Measurements from ENCODE around the gene SGF29. TPM values are rescaled to one million over a fixed set of nuclear protein-coding genes. Genes with fewer than 3 reads are reported as not detected.
A peak's percentile ranks its signal among the peaks of the same experiment; 100 is the strongest.
"Not testable (repeated sequence)": the region's sequence is repeated elsewhere in the genome, so short reads cannot be mapped to it uniquely, and the experiment has no call there.

SGF29 gene
- total RNA-seq, 4 donors from 2014 or later: 11.0 to 31.3 (median 13.1) TPM

- H3K27me3 ChIP-seq: peaks cover 0 to 5% (median 0%) of the 10 kb centered on the region in 4 donors
- H3K4me1 ChIP-seq: peaks cover 0 to 7% (median 5%) of the 10 kb centered on the region in 3 donors
- intact Hi-C loops (cut with DNase I): no loop called here
- H3K27ac ChIP-seq: peak within 1 kb of the TSS in 1 of 4 donors; percentile 26
- no peak for TF ChIP-seq POLR2A (IDR thresholded peaks at IDR 0.05)
- TF ChIP-seq, protein P1, sequence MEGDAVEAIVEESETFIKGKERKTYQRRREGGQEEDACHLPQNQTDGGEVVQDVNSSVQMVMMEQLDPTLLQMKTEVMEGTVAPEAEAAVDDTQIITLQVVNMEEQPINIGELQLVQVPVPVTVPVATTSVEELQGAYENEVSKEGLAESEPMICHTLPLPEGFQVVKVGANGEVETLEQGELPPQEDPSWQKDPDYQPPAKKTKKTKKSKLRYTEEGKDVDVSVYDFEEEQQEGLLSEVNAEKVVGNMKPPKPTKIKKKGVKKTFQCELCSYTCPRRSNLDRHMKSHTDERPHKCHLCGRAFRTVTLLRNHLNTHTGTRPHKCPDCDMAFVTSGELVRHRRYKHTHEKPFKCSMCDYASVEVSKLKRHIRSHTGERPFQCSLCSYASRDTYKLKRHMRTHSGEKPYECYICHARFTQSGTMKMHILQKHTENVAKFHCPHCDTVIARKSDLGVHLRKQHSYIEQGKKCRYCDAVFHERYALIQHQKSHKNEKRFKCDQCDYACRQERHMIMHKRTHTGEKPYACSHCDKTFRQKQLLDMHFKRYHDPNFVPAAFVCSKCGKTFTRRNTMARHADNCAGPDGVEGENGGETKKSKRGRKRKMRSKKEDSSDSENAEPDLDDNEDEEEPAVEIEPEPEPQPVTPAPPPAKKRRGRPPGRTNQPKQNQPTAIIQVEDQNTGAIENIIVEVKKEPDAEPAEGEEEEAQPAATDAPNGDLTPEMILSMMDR (IDR thresholded peaks at IDR 0.05): no peak
- H3K36me3 ChIP-seq: peaks cover 0 to 10% (median 0%) of the 10 kb centered on the region in 3 donors
- no peak for DNase-seq
- H3K4me3 ChIP-seq: no peak within 1 kb of the TSS
- no peaks in the 10 kb centered on the region for H3K9me3 ChIP-seq
- WGBS, 2 donors: 18 to 25% methylated on average over 9 to 10 of the region's 11 CpGs
Observed at GRCh38 chr16:28596840-28597691, 43.3 kb downstream of the SGF29 start, which contains the start of gene SULT1A2. SULT1A2 (minus strand) TSS chr16:28597050; CDS start chr16:28595930, 1,120 bp downstream.

GRCh38 chr16:28597692-28598261 lies 44.1 kb downstream of the SGF29 start:
- H3K4me1 ChIP-seq: peaks cover 0 to 7% (median 5%) of the 10 kb centered on the region in 3 donors
- H3K9me3 ChIP-seq: no peaks in the 10 kb centered on the region
- H3K27me3 ChIP-seq: peaks cover 0 to 5% (median 0%) of the 10 kb centered on the region in 4 donors
- H3K4me3 ChIP-seq: no peak overlapping the region
- TF ChIP-seq, protein P1 (IDR thresholded peaks at IDR 0.05): no peak
- no peak for TF ChIP-seq POLR2A (IDR thresholded peaks at IDR 0.05)
- intact Hi-C loops (cut with DNase I): no loop called here
- H3K27ac ChIP-seq: no peak overlapping the region
- 61% methylated on average over 4 to 6 of the region's 9 CpGs for WGBS, 2 donors
- no peak for DNase-seq
- peaks cover 0 to 2% (median 0%) of the 10 kb centered on the region in 3 donors for H3K36me3 ChIP-seq

GRCh38 chr16:28599377-28600285 lies 45.9 kb downstream of the SGF29 start:
- H3K27ac ChIP-seq; H3K4me1 ChIP-seq; intact Hi-C loops (cut with DNase I); DNase-seq; H3K36me3 ChIP-seq; H3K9me3 ChIP-seq; H3K27me3 ChIP-seq; H3K4me3 ChIP-seq: not testable (repeated sequence)
- no CpG with 5 or more reads among the region's 17 CpGs for WGBS, 2 donors

DNA sequence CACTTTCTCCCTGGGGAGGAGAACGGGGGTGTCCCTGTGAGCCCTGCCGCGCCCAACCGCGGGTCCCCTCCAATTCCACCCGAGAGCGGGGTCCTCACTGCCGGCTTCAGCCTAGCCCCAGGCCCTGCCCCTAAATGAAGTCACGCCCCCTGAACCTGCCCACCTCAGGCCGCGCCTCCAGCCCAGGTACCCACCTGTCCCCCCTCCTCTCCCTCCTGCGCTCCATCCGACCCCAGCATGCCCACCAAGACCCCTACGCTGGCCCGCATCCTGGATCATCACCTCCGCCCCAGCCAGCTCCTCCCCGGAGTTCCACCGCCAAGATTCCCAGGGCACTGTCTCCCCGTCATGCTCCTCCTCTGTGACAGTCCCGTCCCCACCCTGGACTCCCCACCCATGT lies 47.2 kb downstream of the SGF29 start:
- H3K4me3 ChIP-seq; DNase-seq; H3K9me3 ChIP-seq; H3K27me3 ChIP-seq; intact Hi-C loops (cut with DNase I); H3K4me1 ChIP-seq; H3K36me3 ChIP-seq; H3K27ac ChIP-seq: not testable (repeated sequence)
- 42 to 59% methylated on average over 6 to 12 of the region's 20 CpGs for WGBS, 2 donors

- H3K9me3 ChIP-seq; H3K27ac ChIP-seq; H3K4me3 ChIP-seq; H3K27me3 ChIP-seq; DNase-seq; H3K36me3 ChIP-seq; intact Hi-C loops (cut with DNase I); H3K4me1 ChIP-seq: not testable (repeated sequence)
- 90% methylated on average over 10 of the region's 13 CpGs; no CpG with 5 or more reads in 1 of the 2 donors for WGBS, 2 donors
Observed at GRCh38 chr16:28601589-28601988, 47.9 kb downstream of the SGF29 start.

DNA sequence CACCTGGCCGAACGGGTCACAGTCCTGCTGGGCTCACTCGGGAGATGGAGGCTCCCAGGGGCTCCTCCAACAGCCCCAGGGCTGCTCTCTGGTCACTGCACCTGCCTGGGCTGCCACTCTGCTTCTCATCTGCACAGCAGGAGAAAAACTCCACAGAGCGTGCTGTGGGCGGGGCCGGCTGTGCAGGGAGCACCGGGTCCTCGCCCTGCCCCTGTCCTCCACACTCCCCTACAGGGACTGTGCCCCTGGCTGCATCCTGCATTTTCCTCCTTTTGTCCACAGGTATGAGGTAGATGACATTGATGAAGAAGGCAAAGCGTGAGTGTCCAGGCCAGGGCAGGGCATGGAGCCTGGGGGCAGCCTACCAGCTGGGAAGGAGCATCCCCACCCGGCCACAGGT lies 48.3 kb downstream of the SGF29 start:
- H3K36me3 ChIP-seq; H3K4me1 ChIP-seq; H3K9me3 ChIP-seq; H3K27ac ChIP-seq; H3K4me3 ChIP-seq; intact Hi-C loops (cut with DNase I); H3K27me3 ChIP-seq; DNase-seq: not testable (repeated sequence)
- WGBS, 2 donors: no CpG with 5 or more reads among the region's 10 CpGs

Measured in esophagus squamous epithelium (tissue), 5 donors.